Vagina (tissue), 2 donors: ENCODE results near the gene ATP2C2.

Source experiments
- POLR2A ChIP-seq, 2 donors: fragments of 450-650 bp; IDR thresholded peaks; one replicate each; pipeline ENCODE4 v1.6.1; 2017; ENCODE audit warnings: antibody characterized with exemption in 2 of 2, mild to moderate bottlenecking in 2 of 2, moderate library complexity in 2 of 2
- TF ChIP-seq, protein P1 (sequence below), 3 experiments: fragments of 450-650 bp in 2 of 3; fragments of 200-600 bp in 1 of 3; sonication (generic) in 1 of 3; IDR thresholded peaks; one replicate each; pipeline ENCODE4 v1.5.1; 2017 to 2019; ENCODE audit warnings: antibody characterized with exemption in 3 of 3, mild to moderate bottlenecking in 2 of 3, moderate library complexity in 2 of 3

DNA sequence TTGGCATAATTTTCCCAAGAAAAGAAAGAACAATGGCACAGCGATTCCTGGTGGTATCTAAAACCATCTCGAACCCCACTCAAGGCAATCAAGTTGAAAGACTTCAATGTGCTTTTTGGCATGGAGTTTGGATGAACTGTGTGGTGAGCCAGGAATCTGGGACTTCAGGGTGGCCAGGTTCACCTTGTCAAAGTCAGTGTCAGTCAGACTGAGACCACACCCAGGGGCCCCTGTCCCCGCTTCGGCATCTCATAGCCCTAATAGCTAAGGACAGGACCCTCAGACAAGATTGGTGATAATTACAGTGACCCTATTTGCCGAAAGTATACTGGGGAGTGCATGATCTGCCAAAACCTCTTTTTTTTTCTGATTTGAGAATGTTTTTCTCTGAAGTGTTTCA lies 47.8 kb upstream of the ATP2C2 start:
- TF ChIP-seq, protein P1, sequence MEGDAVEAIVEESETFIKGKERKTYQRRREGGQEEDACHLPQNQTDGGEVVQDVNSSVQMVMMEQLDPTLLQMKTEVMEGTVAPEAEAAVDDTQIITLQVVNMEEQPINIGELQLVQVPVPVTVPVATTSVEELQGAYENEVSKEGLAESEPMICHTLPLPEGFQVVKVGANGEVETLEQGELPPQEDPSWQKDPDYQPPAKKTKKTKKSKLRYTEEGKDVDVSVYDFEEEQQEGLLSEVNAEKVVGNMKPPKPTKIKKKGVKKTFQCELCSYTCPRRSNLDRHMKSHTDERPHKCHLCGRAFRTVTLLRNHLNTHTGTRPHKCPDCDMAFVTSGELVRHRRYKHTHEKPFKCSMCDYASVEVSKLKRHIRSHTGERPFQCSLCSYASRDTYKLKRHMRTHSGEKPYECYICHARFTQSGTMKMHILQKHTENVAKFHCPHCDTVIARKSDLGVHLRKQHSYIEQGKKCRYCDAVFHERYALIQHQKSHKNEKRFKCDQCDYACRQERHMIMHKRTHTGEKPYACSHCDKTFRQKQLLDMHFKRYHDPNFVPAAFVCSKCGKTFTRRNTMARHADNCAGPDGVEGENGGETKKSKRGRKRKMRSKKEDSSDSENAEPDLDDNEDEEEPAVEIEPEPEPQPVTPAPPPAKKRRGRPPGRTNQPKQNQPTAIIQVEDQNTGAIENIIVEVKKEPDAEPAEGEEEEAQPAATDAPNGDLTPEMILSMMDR (IDR thresholded peaks at IDR 0.05), result no peak
- TF ChIP-seq POLR2A (IDR thresholded peaks at IDR 0.05), result no peak
